HL-60 (cell line): ENCODE data around the gene PIGR.

Experiments used
- POLR2AphosphoS5 ChIP-seq: IDR thresholded peaks from 2 replicates; pipeline ENCODE4 v1.6.1; 2012; ENCODE audit warnings: low read depth
- TF ChIP-seq, protein P1 (sequence below): IDR thresholded peaks from one replicate; pipeline ENCODE4 v1.5.1; 2011; ENCODE audit warnings: low read length, control low read depth, inconsistent platforms; ENCODE audit not compliant: insufficient read depth
- TF ChIP-seq, protein P2 (sequence below): IDR thresholded peaks from 2 replicates; pipeline ENCODE4 v1.6.1; 2012; ENCODE audit warnings: low read depth; ENCODE audit not compliant: insufficient replicate concordance

DNA sequence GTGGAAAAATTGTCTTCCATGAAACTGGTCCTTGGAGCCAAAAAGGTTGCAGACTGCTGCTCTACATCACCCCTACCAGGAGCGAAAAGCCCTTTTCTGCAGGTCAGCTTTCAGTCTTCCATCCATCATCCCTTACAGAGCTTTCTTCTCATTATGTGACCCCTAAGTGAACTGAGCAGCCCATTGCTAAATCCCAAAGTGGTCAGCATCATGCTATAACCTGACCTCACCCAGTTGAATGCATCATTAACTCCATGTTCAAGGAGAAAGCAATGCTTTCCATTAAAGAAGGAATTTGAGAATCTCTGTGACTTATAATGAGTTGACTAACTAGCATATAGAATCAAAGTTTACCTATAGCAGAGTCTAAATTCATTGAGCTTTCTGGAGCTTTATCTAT, 59.4 kb downstream of the PIGR start:
- TF ChIP-seq, protein P1, sequence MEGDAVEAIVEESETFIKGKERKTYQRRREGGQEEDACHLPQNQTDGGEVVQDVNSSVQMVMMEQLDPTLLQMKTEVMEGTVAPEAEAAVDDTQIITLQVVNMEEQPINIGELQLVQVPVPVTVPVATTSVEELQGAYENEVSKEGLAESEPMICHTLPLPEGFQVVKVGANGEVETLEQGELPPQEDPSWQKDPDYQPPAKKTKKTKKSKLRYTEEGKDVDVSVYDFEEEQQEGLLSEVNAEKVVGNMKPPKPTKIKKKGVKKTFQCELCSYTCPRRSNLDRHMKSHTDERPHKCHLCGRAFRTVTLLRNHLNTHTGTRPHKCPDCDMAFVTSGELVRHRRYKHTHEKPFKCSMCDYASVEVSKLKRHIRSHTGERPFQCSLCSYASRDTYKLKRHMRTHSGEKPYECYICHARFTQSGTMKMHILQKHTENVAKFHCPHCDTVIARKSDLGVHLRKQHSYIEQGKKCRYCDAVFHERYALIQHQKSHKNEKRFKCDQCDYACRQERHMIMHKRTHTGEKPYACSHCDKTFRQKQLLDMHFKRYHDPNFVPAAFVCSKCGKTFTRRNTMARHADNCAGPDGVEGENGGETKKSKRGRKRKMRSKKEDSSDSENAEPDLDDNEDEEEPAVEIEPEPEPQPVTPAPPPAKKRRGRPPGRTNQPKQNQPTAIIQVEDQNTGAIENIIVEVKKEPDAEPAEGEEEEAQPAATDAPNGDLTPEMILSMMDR = no peak
- TF ChIP-seq, protein P2, sequence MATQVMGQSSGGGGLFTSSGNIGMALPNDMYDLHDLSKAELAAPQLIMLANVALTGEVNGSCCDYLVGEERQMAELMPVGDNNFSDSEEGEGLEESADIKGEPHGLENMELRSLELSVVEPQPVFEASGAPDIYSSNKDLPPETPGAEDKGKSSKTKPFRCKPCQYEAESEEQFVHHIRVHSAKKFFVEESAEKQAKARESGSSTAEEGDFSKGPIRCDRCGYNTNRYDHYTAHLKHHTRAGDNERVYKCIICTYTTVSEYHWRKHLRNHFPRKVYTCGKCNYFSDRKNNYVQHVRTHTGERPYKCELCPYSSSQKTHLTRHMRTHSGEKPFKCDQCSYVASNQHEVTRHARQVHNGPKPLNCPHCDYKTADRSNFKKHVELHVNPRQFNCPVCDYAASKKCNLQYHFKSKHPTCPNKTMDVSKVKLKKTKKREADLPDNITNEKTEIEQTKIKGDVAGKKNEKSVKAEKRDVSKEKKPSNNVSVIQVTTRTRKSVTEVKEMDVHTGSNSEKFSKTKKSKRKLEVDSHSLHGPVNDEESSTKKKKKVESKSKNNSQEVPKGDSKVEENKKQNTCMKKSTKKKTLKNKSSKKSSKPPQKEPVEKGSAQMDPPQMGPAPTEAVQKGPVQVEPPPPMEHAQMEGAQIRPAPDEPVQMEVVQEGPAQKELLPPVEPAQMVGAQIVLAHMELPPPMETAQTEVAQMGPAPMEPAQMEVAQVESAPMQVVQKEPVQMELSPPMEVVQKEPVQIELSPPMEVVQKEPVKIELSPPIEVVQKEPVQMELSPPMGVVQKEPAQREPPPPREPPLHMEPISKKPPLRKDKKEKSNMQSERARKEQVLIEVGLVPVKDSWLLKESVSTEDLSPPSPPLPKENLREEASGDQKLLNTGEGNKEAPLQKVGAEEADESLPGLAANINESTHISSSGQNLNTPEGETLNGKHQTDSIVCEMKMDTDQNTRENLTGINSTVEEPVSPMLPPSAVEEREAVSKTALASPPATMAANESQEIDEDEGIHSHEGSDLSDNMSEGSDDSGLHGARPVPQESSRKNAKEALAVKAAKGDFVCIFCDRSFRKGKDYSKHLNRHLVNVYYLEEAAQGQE = no peak
- no peak for TF ChIP-seq POLR2AphosphoS5
